ENCODE data around the gene N4BP2L1. TPM values are rescaled to one million over a fixed set of nuclear protein-coding genes. Genes with fewer than 3 reads are reported as not detected.

The N4BP2L1 gene
- total RNA-seq, 1 donor from 2014 or later: 20.0 TPM

DNA sequence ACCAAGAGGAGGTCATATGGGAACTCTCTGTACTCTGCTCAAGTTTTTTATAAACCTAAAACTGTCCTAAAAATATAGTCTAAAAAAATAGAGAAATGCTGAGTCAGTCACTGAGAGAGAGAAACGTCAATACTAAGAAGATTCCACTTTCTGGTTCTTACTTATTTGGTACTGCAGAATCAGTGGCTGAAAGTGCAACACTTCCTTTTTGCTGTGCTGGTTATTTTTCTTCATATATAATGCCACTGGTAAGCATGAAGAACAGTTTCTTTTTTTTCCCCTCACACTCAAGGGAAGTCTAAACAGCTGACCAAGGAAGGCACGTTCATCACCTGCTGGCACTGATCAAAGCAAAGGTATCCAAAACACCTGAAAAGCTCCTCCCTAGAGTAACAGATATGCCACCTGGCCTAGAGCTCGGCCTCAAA, 44.3 kb upstream of the N4BP2L1 start:
- Mint-ChIP-seq H3K9me3 (ENCODE audit: low read depth) (no peaks in the 10 kb centered on the region), H3K4me1 (ENCODE audit: low read depth) (peaks cover 10% of the 10 kb centered on the region), H3K4me3 (ENCODE audit: low read depth) (no peak overlapping the region), H3K27me3 (no peaks in the 10 kb centered on the region), H3K36me3 (ENCODE audit: insufficient read depth) (no peaks in the 10 kb centered on the region), H3K27ac (no peak overlapping the region)
- TF ChIP-seq, protein P1, sequence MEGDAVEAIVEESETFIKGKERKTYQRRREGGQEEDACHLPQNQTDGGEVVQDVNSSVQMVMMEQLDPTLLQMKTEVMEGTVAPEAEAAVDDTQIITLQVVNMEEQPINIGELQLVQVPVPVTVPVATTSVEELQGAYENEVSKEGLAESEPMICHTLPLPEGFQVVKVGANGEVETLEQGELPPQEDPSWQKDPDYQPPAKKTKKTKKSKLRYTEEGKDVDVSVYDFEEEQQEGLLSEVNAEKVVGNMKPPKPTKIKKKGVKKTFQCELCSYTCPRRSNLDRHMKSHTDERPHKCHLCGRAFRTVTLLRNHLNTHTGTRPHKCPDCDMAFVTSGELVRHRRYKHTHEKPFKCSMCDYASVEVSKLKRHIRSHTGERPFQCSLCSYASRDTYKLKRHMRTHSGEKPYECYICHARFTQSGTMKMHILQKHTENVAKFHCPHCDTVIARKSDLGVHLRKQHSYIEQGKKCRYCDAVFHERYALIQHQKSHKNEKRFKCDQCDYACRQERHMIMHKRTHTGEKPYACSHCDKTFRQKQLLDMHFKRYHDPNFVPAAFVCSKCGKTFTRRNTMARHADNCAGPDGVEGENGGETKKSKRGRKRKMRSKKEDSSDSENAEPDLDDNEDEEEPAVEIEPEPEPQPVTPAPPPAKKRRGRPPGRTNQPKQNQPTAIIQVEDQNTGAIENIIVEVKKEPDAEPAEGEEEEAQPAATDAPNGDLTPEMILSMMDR (IDR thresholded peaks at IDR 0.05; ENCODE audit: unreplicated experiment): no peak
- DNase-seq (ENCODE audit: low spot score, unreplicated experiment): no peak

DNA sequence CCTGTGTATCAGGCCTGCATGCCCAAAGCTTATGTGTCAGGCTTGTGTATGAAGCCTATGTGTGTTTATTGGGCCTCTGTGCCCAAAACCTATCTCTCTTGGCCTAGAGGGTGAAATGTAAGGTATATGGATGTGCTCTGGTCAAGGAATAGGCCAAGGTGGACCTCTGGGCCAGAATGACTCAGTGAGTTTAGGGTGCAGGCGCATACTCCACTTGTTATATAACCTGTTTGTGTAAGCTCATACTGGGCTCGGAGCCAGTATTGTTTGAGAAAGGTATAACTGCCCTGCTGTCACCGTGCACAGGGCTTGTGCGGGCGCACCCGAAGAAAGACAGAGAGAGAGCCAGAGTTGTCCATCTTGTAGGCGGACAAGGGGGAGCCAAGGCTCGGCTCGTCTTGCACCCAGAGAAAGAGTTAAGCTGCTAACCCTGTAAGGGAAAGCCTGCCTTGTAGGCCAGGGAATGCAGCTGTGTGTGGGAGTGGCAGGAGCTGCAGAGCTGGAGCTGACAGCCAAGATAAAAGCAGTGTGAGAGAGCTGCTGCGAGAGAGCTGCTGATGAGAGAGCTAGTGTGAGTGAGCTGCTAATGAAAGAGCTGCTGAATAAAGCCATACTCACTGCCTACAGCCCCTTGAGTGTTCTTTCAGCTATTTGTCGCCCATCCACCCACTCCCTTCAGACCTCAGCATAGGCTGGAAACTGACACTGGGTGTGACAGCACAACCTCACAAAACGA, 43.4 kb upstream of the N4BP2L1 start:
- Mint-ChIP-seq H3K9me3 (ENCODE audit: low read depth) (no peaks in the 10 kb centered on the region), H3K4me1 (ENCODE audit: low read depth) (peaks cover 9% of the 10 kb centered on the region), H3K27ac (no peak overlapping the region), H3K4me3 (ENCODE audit: low read depth) (no peak overlapping the region), H3K27me3 (no peaks in the 10 kb centered on the region), H3K36me3 (ENCODE audit: insufficient read depth) (no peaks in the 10 kb centered on the region)
- no peak for DNase-seq (ENCODE audit: low spot score, unreplicated experiment)
- TF ChIP-seq, protein P1 (IDR thresholded peaks at IDR 0.05; ENCODE audit: unreplicated experiment): no peak

DNA sequence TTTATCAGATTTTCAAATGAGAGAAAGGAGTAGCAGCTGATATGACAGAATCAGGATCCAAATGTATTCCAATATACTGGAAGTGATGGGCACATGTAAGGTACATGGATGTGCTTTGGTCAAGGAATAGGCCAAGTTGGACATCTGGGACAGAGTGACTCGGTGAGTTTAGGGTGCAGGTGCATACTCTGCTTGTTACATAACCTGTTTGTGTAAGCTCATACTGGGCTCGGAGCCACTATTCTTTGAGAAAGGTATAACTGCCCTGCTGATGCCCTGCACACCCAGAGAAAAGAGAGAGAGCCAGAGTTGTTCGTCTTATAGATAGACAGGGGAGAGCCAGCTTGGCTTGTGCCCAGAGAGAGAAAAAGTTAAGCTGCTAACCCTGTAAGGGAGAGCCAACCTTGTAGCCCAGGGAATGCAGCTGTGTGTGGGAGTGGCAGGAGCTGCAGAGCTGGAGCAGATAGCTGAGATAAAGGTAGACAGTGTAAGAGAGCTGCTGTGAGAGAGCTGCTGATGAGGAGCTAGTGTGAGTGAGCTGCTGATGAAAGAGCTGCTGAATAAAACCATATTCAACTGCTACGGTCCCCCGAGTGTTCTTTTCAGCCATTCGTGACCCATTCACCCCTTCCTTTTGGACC, 40.7 kb upstream of the N4BP2L1 start:
- Mint-ChIP-seq H3K36me3 (ENCODE audit: insufficient read depth) (peaks cover 3% of the 10 kb centered on the region), H3K9me3 (ENCODE audit: low read depth) (no peaks in the 10 kb centered on the region), H3K27me3 (no peaks in the 10 kb centered on the region), H3K27ac (no peak overlapping the region), H3K4me3 (ENCODE audit: low read depth) (no peak overlapping the region), H3K4me1 (ENCODE audit: low read depth) (no peaks in the 10 kb centered on the region)
- DNase-seq (ENCODE audit: low spot score, unreplicated experiment): no peak
- TF ChIP-seq, protein P1 (IDR thresholded peaks at IDR 0.05; ENCODE audit: unreplicated experiment): no peak

DNA sequence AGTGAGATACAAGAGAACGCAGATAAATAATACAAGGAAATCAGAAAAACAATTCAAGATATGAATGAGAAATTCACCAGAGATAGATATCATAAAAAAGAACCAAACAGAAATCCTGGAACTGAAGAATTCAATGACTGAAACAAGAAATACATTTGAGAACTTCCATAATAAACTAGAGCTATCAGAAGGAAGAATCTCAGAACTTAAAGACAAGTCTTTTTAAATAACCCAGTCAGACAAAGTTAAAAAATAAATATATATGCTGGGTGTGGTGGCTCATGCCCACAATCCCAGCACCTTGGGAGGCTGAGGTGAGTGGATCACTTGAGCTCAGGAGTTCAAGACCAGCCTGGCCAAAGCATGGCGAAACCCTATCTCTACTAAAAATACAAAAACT, 28.7 kb upstream of the N4BP2L1 start:
- H3K36me3 Mint-ChIP-seq (ENCODE audit: insufficient read depth): peaks cover 37% of the 10 kb centered on the region

DNA sequence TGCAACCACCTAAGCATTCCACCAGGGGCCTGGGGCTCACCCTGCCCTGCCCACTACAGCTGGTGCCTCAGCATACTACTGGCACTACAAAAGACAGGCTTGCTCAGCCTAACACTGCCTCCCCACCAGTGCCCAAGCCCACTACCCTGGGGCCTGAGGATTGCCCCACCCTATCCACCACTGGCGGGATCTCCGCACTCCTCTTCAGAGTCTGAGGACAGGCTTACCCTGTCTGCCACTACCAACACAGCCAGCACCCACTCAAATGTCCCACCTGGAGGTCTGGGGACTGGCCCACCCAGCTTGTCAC, 27.6 kb upstream of the N4BP2L1 start:
- DNase-seq (ENCODE audit: low spot score, unreplicated experiment): no peak
- Mint-ChIP-seq H3K9me3 (ENCODE audit: low read depth) (peaks cover 30% of the 10 kb centered on the region), H3K27ac (no peak overlapping the region), H3K27me3 (no peaks in the 10 kb centered on the region), H3K36me3 (ENCODE audit: insufficient read depth) (peaks cover 36% of the 10 kb centered on the region), H3K4me3 (ENCODE audit: low read depth) (no peak overlapping the region), H3K4me1 (ENCODE audit: low read depth) (no peaks in the 10 kb centered on the region)
- TF ChIP-seq, protein P1 (IDR thresholded peaks at IDR 0.05; ENCODE audit: unreplicated experiment): no peak

More for the DNA sequence above, 28.7 kb upstream of the N4BP2L1 start:
- DNase-seq (ENCODE audit: low spot score, unreplicated experiment): no peak
- Mint-ChIP-seq H3K27ac (no peak overlapping the region), H3K4me1 (ENCODE audit: low read depth) (no peaks in the 10 kb centered on the region), H3K27me3 (no peaks in the 10 kb centered on the region), H3K4me3 (ENCODE audit: low read depth) (no peak overlapping the region), H3K9me3 (ENCODE audit: low read depth) (peaks cover 35% of the 10 kb centered on the region)
- TF ChIP-seq, protein P1 (IDR thresholded peaks at IDR 0.05; ENCODE audit: unreplicated experiment): no peak
